K562 (cell line): ENCODE measurements around the gene CABP7. TPM values are rescaled to one million over a fixed set of nuclear protein-coding genes. Genes with fewer than 3 reads are reported as not detected.

Source experiments
- ATAC-seq: fragments of 200-7000 bp; cut with Tn5 transposase; 3 replicates; pipeline ENCODE4 v1.9.1; 2020; ENCODE audit warnings: moderate library complexity
- BruUV-seq: library from RNA; stranded (reverse); fragments of 400-500 nt; replicated peaks from 2 replicates; lab custom pipeline; 2021; lab: Mats Ljungman, UMichigan
- CTCF ChIA-PET: fragments of 300-600 bp; formaldehyde crosslinking; extraction: SDS; loops from one replicate; lab custom pipeline; 2021; ENCODE audit warnings: low intra/inter-chr PET ratio; lab: Yijun Ruan, JAX
- POLR2A ChIA-PET: fragments of 300-600, 350-650 bp; sonication (Branson Sonifier 250); formaldehyde crosslinking; extraction: SDS; loops from one replicate; lab custom pipeline; 2021; ENCODE audit warnings: antibody characterized with exemption, inconsistent platforms; lab: Yijun Ruan, JAX
- DNase-seq, 4 experiments: peaks; one replicate each; pipeline versions ENCODE4 v3.0.0 to v3.0.0-alpha.2; 2011 to 2018; ENCODE audit warnings: low spot score in 3 of 4, mixed read lengths in 3 of 4; ENCODE audit errors: extremely low read depth in 1 of 4
- FAIRE-seq: peaks from 2 replicates; lab custom pipeline; 2011; peaks lifted over from hg19 to GRCh38; lab: Jason Lieb, UNC
- H2AFZ ChIP-seq: 2 replicates; pipeline ENCODE4 v1.6.0; 2011; ENCODE audit warnings: low read depth, low read length, control low read depth, inconsistent platforms
- H3K27ac ChIP-seq: fragments of 200-600 bp; 3 replicates; pipeline ENCODE4 v1.8.0; 2011; ENCODE audit warnings: low read depth, mild to moderate bottlenecking, control low read depth, inconsistent platforms, low read length, moderate library complexity, mixed read lengths; ENCODE audit errors: extremely low read depth
- H3K27me3 ChIP-seq, 2 experiments: fragments of 300-600 bp in 1 of 2; 2 replicates in 1 of 2; 3 replicates in 1 of 2; pipeline versions ENCODE4 v1.6.0 to v1.8.0; 2011; ENCODE audit warnings: inconsistent platforms in 2 of 2, low read length in 2 of 2, mild to moderate bottlenecking in 1 of 2, mixed read lengths in 1 of 2, moderate library complexity in 1 of 2; ENCODE audit not compliant: control insufficient read depth in 2 of 2, insufficient read depth in 2 of 2
- H3K36me3 ChIP-seq: fragments of 300-600 bp; 3 replicates; pipeline ENCODE4 v1.8.0; 2011; ENCODE audit warnings: mild to moderate bottlenecking, low read length, inconsistent platforms; ENCODE audit not compliant: control insufficient read depth, insufficient read depth
- H3K4me1 ChIP-seq, 2 experiments: fragments of 200-600 bp in 1 of 2; replicated peaks in 1 of 2; 2 replicates in 1 of 2; 3 replicates in 1 of 2; pipeline versions ENCODE4 v1.5.1 to v1.8.0; 2011; ENCODE audit warnings: inconsistent platforms in 2 of 2, low read length in 2 of 2, mild to moderate bottlenecking in 1 of 2, mixed read lengths in 1 of 2, moderate library complexity in 1 of 2; ENCODE audit not compliant: control insufficient read depth in 2 of 2, insufficient read depth in 2 of 2
- H3K4me2 ChIP-seq: 2 replicates; pipeline ENCODE4 v1.6.1; 2011; ENCODE audit warnings: low read length, control low read depth, inconsistent platforms, mixed read lengths; ENCODE audit not compliant: insufficient read depth
- H3K4me3 ChIP-seq: fragments of 200-600 bp; sonication (generic), shearing (Covaris generic); 2 replicates; pipeline ENCODE4 v1.5.1; 2016; ENCODE audit warnings: control low read depth, inconsistent platforms
- H3K79me2 ChIP-seq: fragments of 200-600 bp; 3 replicates; pipeline ENCODE4 v1.8.0; 2011; ENCODE audit warnings: low read length, inconsistent platforms; ENCODE audit not compliant: control insufficient read depth, insufficient read depth
- H3K9ac ChIP-seq, 2 experiments: 2 replicates each; pipeline versions ENCODE4 v1.6.0 to v1.6.1; 2011; ENCODE audit warnings: low read depth in 2 of 2, low read length in 2 of 2, control low read depth in 1 of 2, inconsistent platforms in 1 of 2, mild to moderate bottlenecking in 1 of 2, mixed read lengths in 1 of 2; ENCODE audit not compliant: insufficient read depth in 1 of 2
- H3K9me1 ChIP-seq: one replicate; pipeline ENCODE4 v1.6.0; 2011; ENCODE audit warnings: inconsistent platforms, mild to moderate bottlenecking, low read length, moderate library complexity; ENCODE audit not compliant: control insufficient read depth, insufficient read depth
- H3K9me3 ChIP-seq: replicated peaks from 2 replicates; pipeline ENCODE4 v1.5.1; 2011; ENCODE audit warnings: low read depth, low read length, inconsistent platforms; ENCODE audit not compliant: control insufficient read depth, insufficient read depth
- H4K20me1 ChIP-seq: replicated peaks from 2 replicates; pipeline ENCODE4 v1.6.1; 2011; ENCODE audit warnings: low read length, inconsistent platforms, mixed read lengths; ENCODE audit not compliant: control insufficient read depth, insufficient read depth
- BACH1 ChIP-seq: fragments of 200-800 bp; sonication (Bioruptor generic); IDR thresholded peaks from 2 replicates; pipeline ENCODE4 v1.6.1; 2016; ENCODE audit warnings: missing genetic modification characterization, missing compliant biosample characterization
- CREB1 ChIP-seq, 2 experiments: sonication (generic) in 1 of 2; formaldehyde crosslinking in 1 of 2; IDR thresholded peaks; 2 replicates each; pipeline versions ENCODE4 v1.6.1 to v1.8.0; 2012 to 2022; ENCODE audit warnings: inconsistent platforms in 1 of 2, mild to moderate bottlenecking in 1 of 2, missing genetic modification reagents in 1 of 2, moderate library complexity in 1 of 2
- JUND ChIP-seq, 2 experiments: IDR thresholded peaks; 2 replicates in 1 of 2; 3 replicates in 1 of 2; pipeline ENCODE4 v1.6.1; 2011; ENCODE audit warnings: borderline replicate concordance in 2 of 2, low read depth in 2 of 2, low read length in 2 of 2, improper control_type of control experiment in 1 of 2, missing biosample characterization in 1 of 2, missing genetic modification characterization in 1 of 2, missing genetic modification reagents in 1 of 2
- MCM2 ChIP-seq: fragments of 450-650 bp; IDR thresholded peaks from 2 replicates; pipeline ENCODE4 v1.6.1; 2017; ENCODE audit warnings: low read depth, mild to moderate bottlenecking
- PHB ChIP-seq: fragments of 250-450 bp; sonication (Bioruptor Pico); IDR thresholded peaks from 2 replicates; pipeline ENCODE4 v1.5.0; 2021
- RBM15 ChIP-seq: fragments of 200-400 bp; formaldehyde crosslinking; IDR thresholded peaks from 2 replicates; pipeline ENCODE4 v1.6.1; 2018; ENCODE audit warnings: mild to moderate bottlenecking, low read length, moderate library complexity; ENCODE audit not compliant: insufficient read depth
- TAF9B ChIP-seq: fragments of 450-650 bp; IDR thresholded peaks from 2 replicates; pipeline ENCODE4 v1.6.1; 2018; ENCODE audit warnings: mild to moderate bottlenecking; ENCODE audit not compliant: partially characterized antibody
- XRCC4 ChIP-seq: IDR thresholded peaks from one replicate; pipeline ENCODE4 v1.6.1; 2011; ENCODE audit not compliant: insufficient read depth, insufficient read length; ENCODE audit errors: extremely low read depth
- ZNF239 ChIP-seq: fragments of 250-450 bp; sonication (Bioruptor Pico); IDR thresholded peaks from 2 replicates; pipeline ENCODE4 v1.4.0; 2020; ENCODE audit warnings: mild to moderate bottlenecking
- ZNF407 ChIP-seq: fragments of 450-650 bp; IDR thresholded peaks from 2 replicates; pipeline ENCODE4 v1.6.1; 2016; ENCODE audit warnings: low read depth
- WGBS: fragments of 100-300 bp; shearing (Covaris generic); methylation state at CpG from one replicate; pipeline ENCODE4 v1.1.6; 2016; ENCODE audit warnings: low coverage, mixed read lengths; ENCODE audit not compliant: insufficient coverage; ENCODE audit errors: missing lambda C conversion rate; 5-methylcytosine and 5-hydroxymethylcytosine counted together
- in situ Hi-C: fragments of 300-500 bp; cut with MboI; formaldehyde crosslinking; loops from 4 replicates; pipeline ENCODE4 v1.15.0; 2018; ENCODE audit warnings: inconsistent platforms, mixed read lengths
- intact Hi-C: fragments of 100-400 bp; cut with micrococcal nuclease; formaldehyde crosslinking; loops from 2 replicates; pipeline ENCODE4 v1.14.2; 2022
- polyA plus RNA-seq, 8 experiments: library from polyadenylated mRNA; depleted of rRNA in 4 of 8; stranded (reverse) in 5 of 8; unstranded in 3 of 8; fragments of >200 nt; fragmentation: Nextera tagmentation in 2 of 8; fragmentation: Illumina TruSeq in 1 of 8; extraction: Ambion mirVana in 2 of 8; extraction: Trizol in 1 of 8; gene quantifications; 2 replicates each; pipeline versions ENCODE4 v1.2.1 to v1.2.3, GENCODE V29; 2011 to 2014; ENCODE audit warnings: inconsistent platforms in 1 of 8, missing spikeins in 1 of 8
- total RNA-seq, 7 experiments: library from RNA; depleted of rRNA in 6 of 7; stranded (reverse); fragments of >200 nt in 6 of 7; fragmentation: Illumina TruSeq in 2 of 7; extraction: Trizol in 2 of 7; gene quantifications; 2 replicates each; pipeline versions ENCODE4 v1.2.1 to v1.2.3, GENCODE V29; 2011 to 2021; ENCODE audit warnings: low replicate concordance in 1 of 7
- TF ChIP-seq, protein P1 (sequence below): fragments of 250-450 bp; sonication (Bioruptor Pico); IDR thresholded peaks from 2 replicates; pipeline ENCODE4 v1.4.0; 2020

CABP7 gene
- total and polyA plus RNA-seq, 9 of the 15 experiments (the other 6 are each of a cell fraction or from before 2014, with no cell fraction given), result not detected

GRCh38 chr22:29767171-29768051, 47.6 kb downstream of the CABP7 start, which contains the start of gene UQCR10:
UQCR10 (plus strand) TSS chr22:29767369; CDS start chr22:29767399, 30 bp downstream.
- Histone ChIP-seq H3K9ac (peak within 1 kb of the TSS; percentile 98 to 99), H3K36me3 (peaks cover 29% of the 10 kb centered on the region), H4K20me1 (no peaks in the 10 kb centered on the region; the same call in 1 of the 2 replicates), H3K27me3 (no peaks in the 10 kb centered on the region), H3K4me2 (peak within 1 kb of the TSS; percentile 100), H3K9me3 (no peaks in the 10 kb centered on the region), H2AFZ (peak within 1 kb of the TSS; percentile 99), H3K4me1 (peaks cover 0 to 6% of the 10 kb centered on the region in 2 experiments; a peak in 2 of 5 replicates), H3K79me2 (peaks cover 33% of the 10 kb centered on the region), H3K27ac (peak within 1 kb of the TSS; percentile 98), H3K4me3 (peak within 1 kb of the TSS; percentile 99), H3K9me1 (no peaks in the 10 kb centered on the region)
- peak; percentile 85 for ATAC-seq
- ChIA-PET CTCF (no interaction called here), POLR2A (interaction anchor here (0.6 to 1.2 kb wide), 4 partner anchors 13 to 90 kb away, joined by 3 to 6 read pairs (median 5); no protein-coding TSS in a partner anchor)
- in situ Hi-C loops, result no loop called here
- FAIRE-seq, result no peak
- DNase-seq, result peak; percentile 76 to 91 (median 85)
- BruUV-seq, result TSS peak; percentile 83
- intact Hi-C loops, result no loop called here
- 1% methylated on average over 36 of the region's 46 CpGs for WGBS
- TF ChIP-seq ZNF239 (no peak), ZNF407 (no peak), TAF9B (peak; percentile 91), MCM2 (no peak), JUND (IDR thresholded peaks at IDR 0.05; ENCODE audit: borderline replicate concordance, low read depth, low read length) (0 out of 2 replicates have a peak, but pooled peaks have one; percentile 6), JUND (tag; IDR thresholded peaks at IDR 0.05; ENCODE audit: borderline replicate concordance, low read depth, low read length) (no peak), RBM15 (no peak), CREB1 (IDR thresholded peaks at IDR 0.05) (no peak; the same call in 1 of the 2 replicates), CREB1 (CRISPR knock-in tag; IDR thresholded peaks at IDR 0.05) (peak; percentile 25; the same call in 1 of the 2 replicates), BACH1 (peak; percentile 65; the same call in 1 of the 2 replicates), XRCC4 (no peak), PHB (CRISPR knock-in tag) (no peak)
- TF ChIP-seq, protein P1, sequence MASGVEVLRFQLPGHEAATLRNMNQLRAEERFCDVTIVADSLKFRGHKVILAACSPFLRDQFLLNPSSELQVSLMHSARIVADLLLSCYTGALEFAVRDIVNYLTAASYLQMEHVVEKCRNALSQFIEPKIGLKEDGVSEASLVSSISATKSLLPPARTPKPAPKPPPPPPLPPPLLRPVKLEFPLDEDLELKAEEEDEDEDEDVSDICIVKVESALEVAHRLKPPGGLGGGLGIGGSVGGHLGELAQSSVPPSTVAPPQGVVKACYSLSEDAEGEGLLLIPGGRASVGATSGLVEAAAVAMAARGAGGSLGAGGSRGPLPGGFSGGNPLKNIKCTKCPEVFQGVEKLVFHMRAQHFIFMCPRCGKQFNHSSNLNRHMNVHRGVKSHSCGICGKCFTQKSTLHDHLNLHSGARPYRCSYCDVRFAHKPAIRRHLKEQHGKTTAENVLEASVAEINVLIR, result no peak
